Measurements from ENCODE around the gene PRXL2B.

The PRXL2B gene

GRCh38 chr1:2638466-2639115 lies 52.0 kb downstream of the PRXL2B start:
- DNase-seq: no peak

DNA sequence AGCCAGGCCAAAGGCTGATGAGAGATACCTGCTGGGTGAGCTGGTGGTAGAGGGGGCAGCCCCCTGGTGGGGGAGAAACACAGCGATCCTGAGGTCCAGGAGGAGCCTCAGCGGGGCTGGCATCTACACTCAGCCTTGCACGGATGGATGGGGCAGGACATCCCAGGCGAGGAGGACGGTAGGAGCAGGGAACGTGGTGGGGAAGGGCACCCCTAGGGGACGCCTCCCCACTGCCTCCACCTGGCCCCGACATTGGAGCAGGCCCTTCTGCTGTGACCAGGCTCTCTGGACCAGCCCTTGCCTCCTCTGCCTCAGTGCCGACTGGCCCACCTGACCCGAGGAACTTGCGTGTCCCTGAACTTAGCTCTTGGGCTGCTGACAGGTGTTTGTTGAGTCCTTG lies 52.6 kb downstream of the PRXL2B start:
- DNase-seq: no peak

GRCh38 chr1:2639607-2640521 lies 53.3 kb downstream of the PRXL2B start:
- no peak for DNase-seq

- DNase-seq: no peak
Measured at GRCh38 chr1:2640626-2641025, 54.0 kb downstream of the PRXL2B start.
